HG03060 (cell line): ENCODE results near the gene DCTD.

Source experiments
- ATAC-seq: cut with Tn5 transposase; IDR thresholded peaks from one replicate; pipeline ENCODE4 v1.9.1; 2021; ENCODE audit warnings: low read depth, moderate number of reproducible peaks; ENCODE audit not compliant: unreplicated experiment

DCTD gene

GRCh38 chr4:182847576-182848450 is 69.4 kb downstream of the DCTD start:
- ATAC-seq: no peak

GRCh38 chr4:182846036-182846435 is 71.2 kb downstream of the DCTD start:
- ATAC-seq: no peak

GRCh38 chr4:182845618-182846017 is 71.6 kb downstream of the DCTD start:
- no peak for ATAC-seq

GRCh38 chr4:182843808-182844325 is 73.3 kb downstream of the DCTD start:
- no peak for ATAC-seq

- no peak for ATAC-seq
Measured at GRCh38 chr4:182842759-182843390, 74.3 kb downstream of the DCTD start.

- ATAC-seq: no peak
Measured at GRCh38 chr4:182842104-182842600, 75.0 kb downstream of the DCTD start.

GRCh38 chr4:182840108-182840507 is 77.1 kb downstream of the DCTD start:
- ATAC-seq: no peak
